GM12891 (cell line): Measurements from ENCODE around the gene SLC22A4.

Experiments
- POLR2A ChIP-seq: IDR thresholded peaks from 2 replicates; pipeline ENCODE4 v1.6.1; 2011; ENCODE audit warnings: low read depth, low read length, control low read depth
- POLR2AphosphoS5 ChIP-seq: IDR thresholded peaks from 2 replicates; pipeline ENCODE4 v1.6.1; 2011; ENCODE audit warnings: low read depth, low read length, control low read depth

DNA sequence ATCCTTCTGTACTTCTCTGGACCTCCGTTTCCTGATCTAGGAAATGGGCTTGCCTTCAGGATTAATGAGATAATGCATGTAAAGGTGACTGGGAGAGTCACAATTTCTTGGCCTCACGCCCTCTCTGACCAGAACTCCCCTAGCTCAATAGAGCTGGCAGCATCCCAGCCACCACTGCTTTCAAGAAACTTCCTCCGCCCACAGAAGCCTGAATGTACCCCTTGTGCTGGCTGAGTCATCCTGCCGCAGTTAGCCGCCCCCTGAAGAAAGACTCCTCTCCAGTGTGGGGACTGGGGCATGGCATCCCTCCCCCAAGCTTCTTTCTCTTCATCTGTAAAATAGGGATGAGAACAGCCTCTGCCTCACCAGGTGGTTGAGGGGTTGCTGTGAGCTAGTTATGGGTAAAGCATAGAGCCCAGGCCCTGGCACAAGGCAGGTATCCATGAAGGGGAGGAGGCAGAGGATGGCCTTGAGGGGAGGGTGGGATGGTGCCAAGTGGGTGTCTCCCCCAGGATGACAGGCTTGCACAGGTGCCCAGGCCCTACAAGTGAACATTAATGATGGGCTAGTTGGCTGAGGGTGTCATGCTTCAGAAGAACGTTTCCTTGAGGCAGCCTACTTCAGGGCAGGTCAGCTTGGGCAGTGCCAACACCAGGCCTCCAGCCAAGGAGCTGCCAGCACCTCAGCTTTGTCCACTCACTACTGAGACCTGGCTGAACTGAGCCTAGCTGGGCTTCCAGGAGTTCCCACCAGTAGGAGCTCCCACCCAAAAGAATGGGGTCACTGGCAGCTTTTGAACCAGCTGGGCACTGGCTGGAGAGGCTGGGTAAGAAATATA is 33.3 kb upstream of the SLC22A4 start:
- no peak for TF ChIP-seq POLR2A
- no peak for TF ChIP-seq POLR2AphosphoS5
